A549 (cell line): ENCODE results near the gene RAD9A. TPM values are rescaled to one million over a fixed set of nuclear protein-coding genes. Genes with fewer than 3 reads are reported as not detected.

ENCODE experiments used
- ATAC-seq, 2 experiments: fragments of 200-7000 bp in 1 of 2; fragments of >200 bp in 1 of 2; cut with Nextera tagmentation in 1 of 2; cut with Tn5 transposase in 1 of 2; 3 replicates each; pipeline versions ENCODE4 v1.8.0 to v1.9.1; 2018 to 2020; ENCODE audit warnings: mild to moderate bottlenecking in 1 of 2, moderate library complexity in 1 of 2
- CTCF ChIA-PET: fragments of 300-600 bp; sonication (Branson Sonifier 250); formaldehyde crosslinking; extraction: SDS; loops from one replicate; lab custom pipeline; 2021; ENCODE audit warnings: antibody characterized with exemption, inconsistent platforms; lab: Yijun Ruan, JAX
- POLR2A ChIA-PET: fragments of 350-600 bp; formaldehyde crosslinking; extraction: SDS; loops from one replicate; lab custom pipeline; 2021; ENCODE audit warnings: antibody characterized with exemption, inconsistent platforms; lab: Yijun Ruan, JAX
- DNase-seq, 2 experiments: peaks; one replicate each; pipeline versions ENCODE4 v3.0.0 to v3.0.0-alpha.2; 2011 to 2016; ENCODE audit warnings: low read depth in 1 of 2, low spot score in 1 of 2
- FAIRE-seq: peaks from 2 replicates; lab custom pipeline; 2011; peaks lifted over from hg19 to GRCh38; lab: Jason Lieb, UNC
- H3K27ac ChIP-seq, 2 experiments: fragments of >200 bp; sonication (Bioruptor Twin); formaldehyde crosslinking; 3 replicates each; pipeline ENCODE4 v1.5.1; 2016 to 2017
- H3K4me1 ChIP-seq: fragments of >200 bp; sonication (Bioruptor Twin); formaldehyde crosslinking; 3 replicates; pipeline ENCODE4 v1.6.1; 2016
- H3K4me2 ChIP-seq: fragments of >200 bp; sonication (Bioruptor Twin); formaldehyde crosslinking; 3 replicates; pipeline ENCODE4 v1.6.1; 2016
- H3K4me3 ChIP-seq: fragments of >200 bp; sonication (Bioruptor Twin); formaldehyde crosslinking; 3 replicates; pipeline ENCODE4 v1.5.1; 2016
- H3K9me3 ChIP-seq: fragments of >200 bp; sonication (Bioruptor Twin); formaldehyde crosslinking; 3 replicates; pipeline ENCODE4 v1.6.1; 2016
- CBX2 ChIP-seq: fragments of 200-600 bp; sonication (generic); IDR thresholded peaks from 2 replicates; pipeline ENCODE4 v1.6.1; 2016; ENCODE audit warnings: low read depth, mild to moderate bottlenecking, borderline replicate concordance
- CHD2 ChIP-seq: fragments of 150-350 bp; IDR thresholded peaks from 2 replicates; pipeline ENCODE4 v1.6.1; 2014; ENCODE audit warnings: low read length; ENCODE audit not compliant: partially characterized antibody
- EP300 ChIP-seq, 2 experiments: fragments of >200 bp; sonication (Bioruptor Twin); formaldehyde crosslinking; IDR thresholded peaks; 2 replicates in 1 of 2; 3 replicates in 1 of 2; pipeline ENCODE4 v1.6.1; 2016 to 2017
- ESRRA ChIP-seq: fragments of 150-350 bp; IDR thresholded peaks from 2 replicates; pipeline ENCODE4 v1.6.1; 2014; ENCODE audit warnings: mild to moderate bottlenecking, low read length, borderline replicate concordance
- FOSB ChIP-seq: fragments of 250-450 bp; sonication (Bioruptor Pico); IDR thresholded peaks from 2 replicates; pipeline ENCODE4 v1.5.0; 2020; ENCODE audit warnings: mild to moderate bottlenecking, moderate library complexity
- FOSL2 ChIP-seq, 2 experiments: fragments of 450-650 bp in 1 of 2; fragments of >200 bp in 1 of 2; sonication (Bioruptor Twin) in 1 of 2; formaldehyde crosslinking; IDR thresholded peaks; 2 replicates each; pipeline versions ENCODE4 v1.5.0 to v1.6.1; 2016 to 2020; ENCODE audit warnings: mild to moderate bottlenecking in 1 of 2, moderate library complexity in 1 of 2
- HOXB5 ChIP-seq: fragments of 250-450 bp; sonication (Bioruptor Pico); IDR thresholded peaks from 2 replicates; pipeline ENCODE4 v1.5.0; 2020; ENCODE audit warnings: mild to moderate bottlenecking, moderate library complexity
- JUN ChIP-seq, 2 experiments: fragments of >200 bp; sonication (Bioruptor Twin); formaldehyde crosslinking; IDR thresholded peaks; 2 replicates in 1 of 2; 3 replicates in 1 of 2; pipeline ENCODE4 v1.6.1; 2016 to 2017
- JUNB ChIP-seq: fragments of >200 bp; sonication (Bioruptor Twin); formaldehyde crosslinking; IDR thresholded peaks from 2 replicates; pipeline ENCODE4 v1.6.1; 2016
- KDM1A ChIP-seq: fragments of 200-600 bp; sonication (generic); IDR thresholded peaks from 2 replicates; pipeline ENCODE4 v1.6.1; 2016; ENCODE audit warnings: low read depth, mild to moderate bottlenecking
- MAFK ChIP-seq: fragments of 450-650 bp; IDR thresholded peaks from 2 replicates; pipeline ENCODE4 v1.6.1; 2014; ENCODE audit not compliant: partially characterized antibody
- NPAS2 ChIP-seq: fragments of 250-450 bp; sonication (Bioruptor Pico); IDR thresholded peaks from 2 replicates; pipeline ENCODE4 v1.8.0; 2022; ENCODE audit warnings: mild to moderate bottlenecking, moderate library complexity, borderline replicate concordance
- POLR2A ChIP-seq: IDR thresholded peaks from 2 replicates; pipeline ENCODE4 v1.6.1; 2012; ENCODE audit warnings: mild to moderate bottlenecking, low read length
- RFX5 ChIP-seq: fragments of 450-650 bp; IDR thresholded peaks from 2 replicates; pipeline ENCODE4 v1.7.1; 2014; ENCODE audit warnings: antibody characterized with exemption, mild to moderate bottlenecking, moderate library complexity
- RNF2 ChIP-seq: fragments of 200-600 bp; sonication (generic); IDR thresholded peaks from 2 replicates; pipeline ENCODE4 v1.6.1; 2016; ENCODE audit warnings: low read depth, mild to moderate bottlenecking, antibody characterized with exemption, moderate library complexity, borderline replicate concordance
- SMC3 ChIP-seq: fragments of >200 bp; sonication (Bioruptor Twin); formaldehyde crosslinking; IDR thresholded peaks from 3 replicates; pipeline ENCODE4 v1.6.1; 2018; ENCODE audit warnings: inconsistent platforms
- TFCP2L1 ChIP-seq: fragments of 250-450 bp; sonication (Bioruptor Pico); IDR thresholded peaks from 2 replicates; pipeline ENCODE4 v1.5.0; 2021; ENCODE audit warnings: mild to moderate bottlenecking
- ZC3H11A ChIP-seq: fragments of 450-650 bp; IDR thresholded peaks from 2 replicates; pipeline ENCODE4 v1.6.1; 2014; ENCODE audit warnings: antibody characterized with exemption, mild to moderate bottlenecking
- ZFP36 ChIP-seq: fragments of 450-650 bp; IDR thresholded peaks from 2 replicates; pipeline ENCODE4 v1.6.1; 2014; ENCODE audit warnings: borderline replicate concordance; ENCODE audit not compliant: partially characterized antibody
- ZNF302 ChIP-seq: fragments of 250-450 bp; sonication (Bioruptor Pico); IDR thresholded peaks from 2 replicates; pipeline ENCODE4 v1.9.0; 2021; ENCODE audit warnings: inconsistent platforms, mild to moderate bottlenecking, moderate library complexity
- WGBS: methylation state at CpG from one replicate; pipeline ENCODE4 v1.1.6; 2017; ENCODE audit errors: missing lambda C conversion rate; 5-methylcytosine and 5-hydroxymethylcytosine counted together
- polyA plus RNA-seq, 4 experiments: library from polyadenylated mRNA; depleted of rRNA in 3 of 4; stranded (reverse); fragments of >200 nt; fragmentation: RNase III in 1 of 4; extraction: RNeasy Plus Mini Kit Qiagen cat#74134 plus additional on column Dnase treatment in 1 of 4; gene quantifications; 2 replicates in 3 of 4; 3 replicates in 1 of 4; pipeline ENCODE4 v1.2.3, GENCODE V29; 2011 to 2017
- TF ChIP-seq, protein P1 (sequence below): IDR thresholded peaks from 2 replicates; pipeline ENCODE4 v1.6.1; 2012
- TF ChIP-seq, protein P2 (sequence below): fragments of >200 bp; sonication (Bioruptor Twin); formaldehyde crosslinking; IDR thresholded peaks from 3 replicates; pipeline ENCODE4 v1.5.1; 2016
- TF ChIP-seq, protein P3 (sequence below): IDR thresholded peaks from 2 replicates; pipeline ENCODE4 v1.6.1; 2012; ENCODE audit warnings: low read depth, borderline replicate concordance
- TF ChIP-seq, protein P4 (sequence below): fragments of >200 bp; sonication (Bioruptor Twin); formaldehyde crosslinking; IDR thresholded peaks from 2 replicates; pipeline ENCODE4 v1.6.1; 2016
- TF ChIP-seq, protein P5 (sequence below): fragments of 450-650 bp; IDR thresholded peaks from 2 replicates; pipeline ENCODE4 v1.6.1; 2014; ENCODE audit warnings: antibody characterized with exemption
- TF ChIP-seq, protein P6 (sequence below): fragments of 250-450 bp; sonication (Bioruptor Pico); IDR thresholded peaks from 2 replicates; pipeline ENCODE4 v1.5.0; 2021; ENCODE audit warnings: mild to moderate bottlenecking, moderate library complexity, borderline replicate concordance

RAD9A gene
- polyA plus RNA-seq, 2 of the 4 experiments (the other 2 are of a cell fraction): 19.0 to 43.7 TPM

DNA sequence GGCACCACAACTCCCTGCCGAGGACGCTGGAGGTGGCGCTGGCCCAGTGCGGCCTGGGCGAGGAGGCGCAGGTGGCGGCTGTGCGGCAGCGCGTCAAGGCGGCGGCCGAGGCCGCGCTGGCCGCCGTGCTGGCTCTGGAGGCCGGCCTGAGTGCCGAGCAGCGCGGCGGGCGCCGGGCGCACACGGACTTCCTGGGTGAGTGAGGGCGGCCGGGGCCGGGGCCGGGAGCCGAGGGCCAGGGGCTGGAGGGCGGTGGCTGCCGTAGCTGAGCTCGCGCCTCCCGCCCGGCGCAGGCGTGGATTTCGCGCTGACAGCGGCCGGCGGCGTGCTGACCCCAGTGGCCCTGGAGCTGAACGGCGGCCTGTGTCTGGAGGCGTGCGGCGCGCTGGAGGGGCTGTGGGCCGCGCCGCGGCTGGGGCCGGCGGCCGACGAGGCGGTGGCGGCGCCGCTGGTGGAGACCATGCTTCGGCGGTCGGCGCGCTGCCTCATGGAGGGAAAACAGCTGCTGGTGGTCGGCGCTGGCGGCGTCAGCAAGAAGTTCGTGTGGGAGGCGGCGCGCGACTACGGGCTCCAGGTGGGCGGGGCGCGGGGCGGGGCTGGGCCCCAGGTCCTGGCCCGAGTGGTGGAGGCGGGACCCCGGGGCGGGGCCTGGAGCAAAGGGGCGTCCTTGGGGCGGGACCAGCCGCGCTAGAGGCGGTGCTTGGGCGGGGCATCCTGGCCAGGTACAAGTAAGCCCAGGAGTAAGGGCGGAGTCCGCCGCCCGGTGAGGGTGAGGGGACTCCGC is 29.1 kb downstream of the RAD9A start:
- TF ChIP-seq POLR2A: peak; percentile 61
- TF ChIP-seq HOXB5 (CRISPR knock-in tag): 0 out of 2 replicates have a peak, but pooled peaks have one; percentile 66
- peak in 1 of 2 experiments; percentile 64; a peak in 2 of 5 replicates for TF ChIP-seq JUN (IDR thresholded peaks at IDR 0.05)
- TF ChIP-seq MAFK: peak; percentile 36
- TF ChIP-seq NPAS2 (CRISPR knock-in tag): no peak
- TF ChIP-seq, protein P1, sequence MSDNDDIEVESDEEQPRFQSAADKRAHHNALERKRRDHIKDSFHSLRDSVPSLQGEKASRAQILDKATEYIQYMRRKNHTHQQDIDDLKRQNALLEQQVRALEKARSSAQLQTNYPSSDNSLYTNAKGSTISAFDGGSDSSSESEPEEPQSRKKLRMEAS: peak; percentile 47; the same call in 1 of the 2 replicates
- Histone ChIP-seq H3K4me2 (peak overlapping the region; percentile 97), H3K9me3 (no peaks in the 10 kb centered on the region), H3K27ac (peak overlapping the region; percentile 75 to 90), H3K4me3 (peak overlapping the region; percentile 57), H3K4me1 (peaks cover 26% of the 10 kb centered on the region)
- 1% methylated on average over 12 of the region's 97 CpGs for WGBS
- ChIA-PET POLR2A (interaction anchor here (0.7 to 1.7 kb wide), 5 partner anchors 9 to 132 kb away, joined by 3 to 12 read pairs (median 5); partner anchors contain the start of genes AIP, ANKRD13D, POLD4 and PPP1CA), CTCF (interaction anchor here (0.6 to 4.2 kb wide), 5 partner anchors 16 to 74 kb away, joined by 3 to 30 read pairs (median 4); partner anchors contain the start of genes PPP1CA and TBC1D10C)
- DNase-seq: peak; percentile 80 to 92
- FAIRE-seq: no peak
- peak; percentile 68 to 89 for ATAC-seq

DNA sequence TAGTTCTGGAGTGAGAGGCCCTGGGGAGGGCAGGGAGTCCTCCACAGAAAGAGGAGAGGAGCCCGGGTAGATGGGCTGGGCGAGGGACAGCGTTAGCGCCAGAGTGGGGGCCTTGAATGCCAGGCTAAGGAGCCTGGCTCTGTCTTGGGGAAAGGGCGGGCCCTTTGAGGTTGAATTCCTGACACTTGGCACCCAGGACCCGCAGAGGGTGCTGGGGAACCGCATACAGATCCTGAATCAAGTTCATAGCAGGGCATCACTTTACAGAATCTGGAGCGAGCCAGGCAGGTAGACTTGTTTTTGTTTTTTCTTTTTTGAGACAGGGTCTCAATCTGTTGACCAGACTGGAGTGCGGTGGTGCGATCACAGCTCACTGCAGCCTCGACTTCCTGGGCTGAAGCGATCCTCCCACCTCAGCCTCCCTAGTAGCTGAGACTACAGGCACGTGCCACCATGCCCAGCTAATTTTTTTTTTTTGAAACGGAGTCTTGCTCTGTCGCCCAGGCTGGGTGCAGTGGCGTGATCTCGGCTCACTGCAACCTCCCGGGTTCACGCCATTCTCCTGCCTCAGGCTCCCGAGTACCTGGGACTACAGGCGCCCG is 29.7 kb downstream of the RAD9A start:
- no peak for TF ChIP-seq KDM1A
- TF ChIP-seq ZNF302: no peak
- TF ChIP-seq RNF2: no peak
- TF ChIP-seq, protein P2, sequence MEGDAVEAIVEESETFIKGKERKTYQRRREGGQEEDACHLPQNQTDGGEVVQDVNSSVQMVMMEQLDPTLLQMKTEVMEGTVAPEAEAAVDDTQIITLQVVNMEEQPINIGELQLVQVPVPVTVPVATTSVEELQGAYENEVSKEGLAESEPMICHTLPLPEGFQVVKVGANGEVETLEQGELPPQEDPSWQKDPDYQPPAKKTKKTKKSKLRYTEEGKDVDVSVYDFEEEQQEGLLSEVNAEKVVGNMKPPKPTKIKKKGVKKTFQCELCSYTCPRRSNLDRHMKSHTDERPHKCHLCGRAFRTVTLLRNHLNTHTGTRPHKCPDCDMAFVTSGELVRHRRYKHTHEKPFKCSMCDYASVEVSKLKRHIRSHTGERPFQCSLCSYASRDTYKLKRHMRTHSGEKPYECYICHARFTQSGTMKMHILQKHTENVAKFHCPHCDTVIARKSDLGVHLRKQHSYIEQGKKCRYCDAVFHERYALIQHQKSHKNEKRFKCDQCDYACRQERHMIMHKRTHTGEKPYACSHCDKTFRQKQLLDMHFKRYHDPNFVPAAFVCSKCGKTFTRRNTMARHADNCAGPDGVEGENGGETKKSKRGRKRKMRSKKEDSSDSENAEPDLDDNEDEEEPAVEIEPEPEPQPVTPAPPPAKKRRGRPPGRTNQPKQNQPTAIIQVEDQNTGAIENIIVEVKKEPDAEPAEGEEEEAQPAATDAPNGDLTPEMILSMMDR: no peak
- no peak for TF ChIP-seq TFCP2L1 (CRISPR knock-in tag)
- TF ChIP-seq EP300 (IDR thresholded peaks at IDR 0.05): no peak
- ChIA-PET CTCF (interaction anchor here (1.2 to 4.2 kb wide), 2 partner anchors 19 to 35 kb away, joined by 4 to 30 read pairs; partner anchors contain the start of genes PPP1CA and TBC1D10C), POLR2A (interaction anchor here (0.7 to 1.7 kb wide), 5 partner anchors 10 to 133 kb away, joined by 3 to 12 read pairs (median 5); partner anchors contain the start of genes AIP, ANKRD13D, POLD4 and PPP1CA)
- WGBS: 67% methylated on average over 22 of the region's 22 CpGs
- Histone ChIP-seq H3K27ac (peak overlapping the region in 1 of 2 experiments; percentile 90; a peak in 3 of 6 replicates), H3K9me3 (no peaks in the 10 kb centered on the region), H3K4me2 (peak overlapping the region; percentile 97), H3K4me3 (peak overlapping the region; percentile 57), H3K4me1 (peaks cover 19% of the 10 kb centered on the region)
- peak in 1 of 2 experiments; percentile 41 for DNase-seq
- FAIRE-seq: no peak
- peak; percentile 7 to 55; a peak in 5 of 6 replicates for ATAC-seq

DNA sequence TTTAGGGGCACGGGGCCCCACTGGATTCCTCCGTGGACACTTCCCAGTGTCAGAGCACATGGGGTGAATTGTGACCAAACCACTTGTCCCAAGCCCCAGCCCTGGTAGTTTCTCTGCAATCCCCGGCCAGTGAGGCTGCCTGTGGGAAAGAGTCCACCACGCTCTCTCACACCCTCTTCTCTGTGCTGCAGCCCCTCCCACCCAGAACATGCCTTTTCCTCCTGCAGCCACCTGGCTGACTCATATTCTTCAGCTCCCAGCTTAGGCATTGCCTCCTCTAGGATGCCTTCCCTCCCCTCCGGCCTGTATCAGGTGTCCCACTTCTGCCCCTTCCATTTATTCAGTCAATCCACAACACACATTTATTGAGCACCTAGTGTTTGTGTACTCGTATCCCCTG is 31.1 kb downstream of the RAD9A start:
- no peak overlapping the region for H3K4me3 ChIP-seq
- H3K9me3 ChIP-seq: no peaks in the 10 kb centered on the region
- ChIA-PET CTCF (interaction anchor here (1.0 to 3.0 kb wide), 2 partner anchors 21 to 66 kb away, joined by 4 to 18 read pairs; partner anchors contain the start of gene PPP1CA), POLR2A (no interaction called here)
- ATAC-seq (no peak), FAIRE-seq (no peak), DNase-seq (no peak)
- H3K27ac ChIP-seq: no peak overlapping the region
- H3K4me1 ChIP-seq: peaks cover 13% of the 10 kb centered on the region
- WGBS: 77% methylated on average over 6 of the region's 6 CpGs
- H3K4me2 ChIP-seq: no peak overlapping the region
- TF ChIP-seq, protein P3, sequence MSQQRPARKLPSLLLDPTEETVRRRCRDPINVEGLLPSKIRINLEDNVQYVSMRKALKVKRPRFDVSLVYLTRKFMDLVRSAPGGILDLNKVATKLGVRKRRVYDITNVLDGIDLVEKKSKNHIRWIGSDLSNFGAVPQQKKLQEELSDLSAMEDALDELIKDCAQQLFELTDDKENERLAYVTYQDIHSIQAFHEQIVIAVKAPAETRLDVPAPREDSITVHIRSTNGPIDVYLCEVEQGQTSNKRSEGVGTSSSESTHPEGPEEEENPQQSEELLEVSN: no peak
- TF ChIP-seq, protein P4, sequence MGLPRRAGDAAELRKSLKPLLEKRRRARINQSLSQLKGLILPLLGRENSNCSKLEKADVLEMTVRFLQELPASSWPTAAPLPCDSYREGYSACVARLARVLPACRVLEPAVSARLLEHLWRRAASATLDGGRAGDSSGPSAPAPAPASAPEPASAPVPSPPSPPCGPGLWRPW: no peak
- no peak for TF ChIP-seq ESRRA
- no peak for TF ChIP-seq FOSB
- no peak for TF ChIP-seq RFX5
- TF ChIP-seq, protein P5, sequence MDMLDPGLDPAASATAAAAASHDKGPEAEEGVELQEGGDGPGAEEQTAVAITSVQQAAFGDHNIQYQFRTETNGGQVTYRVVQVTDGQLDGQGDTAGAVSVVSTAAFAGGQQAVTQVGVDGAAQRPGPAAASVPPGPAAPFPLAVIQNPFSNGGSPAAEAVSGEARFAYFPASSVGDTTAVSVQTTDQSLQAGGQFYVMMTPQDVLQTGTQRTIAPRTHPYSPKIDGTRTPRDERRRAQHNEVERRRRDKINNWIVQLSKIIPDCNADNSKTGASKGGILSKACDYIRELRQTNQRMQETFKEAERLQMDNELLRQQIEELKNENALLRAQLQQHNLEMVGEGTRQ: no peak
- TF ChIP-seq NPAS2 (CRISPR knock-in tag): no peak
- TF ChIP-seq, protein P6, sequence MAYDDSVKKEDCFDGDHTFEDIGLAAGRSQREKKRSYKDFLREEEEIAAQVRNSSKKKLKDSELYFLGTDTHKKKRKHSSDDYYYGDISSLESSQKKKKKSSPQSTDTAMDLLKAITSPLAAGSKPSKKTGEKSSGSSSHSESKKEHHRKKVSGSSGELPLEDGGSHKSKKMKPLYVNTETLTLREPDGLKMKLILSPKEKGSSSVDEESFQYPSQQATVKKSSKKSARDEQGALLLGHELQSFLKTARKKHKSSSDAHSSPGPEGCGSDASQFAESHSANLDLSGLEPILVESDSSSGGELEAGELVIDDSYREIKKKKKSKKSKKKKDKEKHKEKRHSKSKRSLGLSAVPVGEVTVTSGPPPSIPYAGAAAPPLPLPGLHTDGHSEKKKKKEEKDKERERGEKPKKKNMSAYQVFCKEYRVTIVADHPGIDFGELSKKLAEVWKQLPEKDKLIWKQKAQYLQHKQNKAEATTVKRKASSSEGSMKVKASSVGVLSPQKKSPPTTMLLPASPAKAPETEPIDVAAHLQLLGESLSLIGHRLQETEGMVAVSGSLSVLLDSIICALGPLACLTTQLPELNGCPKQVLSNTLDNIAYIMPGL (CRISPR knock-in tag): no peak
- TF ChIP-seq SMC3: no peak
- no peak for TF ChIP-seq ZC3H11A
- TF ChIP-seq JUNB: no peak
- TF ChIP-seq FOSL2 (IDR thresholded peaks at IDR 0.05): no peak
- TF ChIP-seq FOSL2 (CRISPR knock-in tag; IDR thresholded peaks at IDR 0.05): no peak
- no peak for TF ChIP-seq CHD2
- no peak for TF ChIP-seq CBX2
- TF ChIP-seq ZFP36: no peak
- TF ChIP-seq, protein P1: no peak
